HepG2 (cell line): ENCODE results near the gene PMIS2. TPM values are rescaled to one million over a fixed set of nuclear protein-coding genes. Genes with fewer than 3 reads are reported as not detected.

Source experiments
- DNMT1 ChIP-seq: sonication (generic); formaldehyde crosslinking; IDR thresholded peaks from 2 replicates; pipeline ENCODE4 v1.5.1; 2020; ENCODE audit warnings: mild to moderate bottlenecking, missing genetic modification reagents
- KDM2A ChIP-seq: sonication (generic); formaldehyde crosslinking; IDR thresholded peaks from 2 replicates; pipeline ENCODE4 v1.4.0; 2020; ENCODE audit warnings: low read depth, missing genetic modification reagents, borderline replicate concordance
- KDM5B ChIP-seq: sonication (generic); formaldehyde crosslinking; IDR thresholded peaks from 2 replicates; pipeline ENCODE4 v1.4.0; 2020; ENCODE audit warnings: missing genetic modification reagents, mild to moderate bottlenecking, borderline replicate concordance
- KLF9 ChIP-seq: IDR thresholded peaks from 2 replicates; pipeline ENCODE4 v1.6.1; 2016; ENCODE audit warnings: low read depth
- KMT2A ChIP-seq: sonication (generic); formaldehyde crosslinking; IDR thresholded peaks from 2 replicates; pipeline ENCODE4 v1.4.0; 2020; ENCODE audit warnings: missing genetic modification reagents
- NFE2L2 ChIP-seq: fragments of 150-350 bp; IDR thresholded peaks from 2 replicates; pipeline ENCODE4 v1.6.1; 2014; ENCODE audit warnings: low read length
- PAF1 ChIP-seq: IDR thresholded peaks from 2 replicates; pipeline ENCODE4 v1.6.1; 2016; ENCODE audit warnings: missing genetic modification reagents, missing compliant biosample characterization
- PRMT3 ChIP-seq: sonication (generic); formaldehyde crosslinking; IDR thresholded peaks from 2 replicates; pipeline ENCODE4 v1.8.1; 2022; ENCODE audit warnings: low read depth, mild to moderate bottlenecking, moderate library complexity, missing genetic modification reagents, borderline replicate concordance
- RBAK ChIP-seq: sonication (generic); formaldehyde crosslinking; IDR thresholded peaks from 2 replicates; pipeline ENCODE4 v1.5.1; 2020; ENCODE audit warnings: mild to moderate bottlenecking, missing genetic modification reagents
- SMARCC2 ChIP-seq: fragments of 450-650 bp; IDR thresholded peaks from 2 replicates; pipeline ENCODE4 v1.6.1; 2017; ENCODE audit warnings: antibody characterized with exemption, mild to moderate bottlenecking
- SMARCE1 ChIP-seq: fragments of 450-650 bp; IDR thresholded peaks from 2 replicates; pipeline ENCODE4 v1.6.1; 2017; ENCODE audit warnings: borderline replicate concordance
- SRY ChIP-seq: sonication (generic); formaldehyde crosslinking; IDR thresholded peaks from 2 replicates; pipeline ENCODE4 v1.8.0; 2022; ENCODE audit warnings: mild to moderate bottlenecking, missing genetic modification reagents
- STAG1 ChIP-seq: sonication (generic); formaldehyde crosslinking; IDR thresholded peaks from 2 replicates; pipeline ENCODE4 v1.4.0; 2020; ENCODE audit warnings: missing genetic modification reagents
- SUZ12 ChIP-seq: fragments of 150-350 bp; IDR thresholded peaks from 2 replicates; pipeline ENCODE4 v1.6.1; 2014; ENCODE audit warnings: low read depth, low read length
- TIGD3 ChIP-seq: sonication (generic); formaldehyde crosslinking; IDR thresholded peaks from 2 replicates; pipeline ENCODE4 v1.5.1; 2020; ENCODE audit warnings: mild to moderate bottlenecking, missing genetic modification reagents, borderline replicate concordance
- ZNF746 ChIP-seq: sonication (generic); formaldehyde crosslinking; IDR thresholded peaks from 2 replicates; pipeline ENCODE4 v1.8.0; 2022; ENCODE audit warnings: mild to moderate bottlenecking, missing genetic modification reagents
- ZNF781 ChIP-seq: sonication (generic); formaldehyde crosslinking; IDR thresholded peaks from 2 replicates; pipeline ENCODE4 v1.5.1; 2020; ENCODE audit warnings: borderline replicate concordance, mild to moderate bottlenecking, missing genetic modification reagents; ENCODE audit errors: not compliant biosample characterization
- ZNF788 ChIP-seq: sonication (generic); formaldehyde crosslinking; IDR thresholded peaks from 2 replicates; pipeline ENCODE4 v1.5.0; 2020; ENCODE audit warnings: mild to moderate bottlenecking, missing genetic modification reagents, borderline replicate concordance
- ZXDC ChIP-seq: sonication (generic); formaldehyde crosslinking; IDR thresholded peaks from 2 replicates; pipeline ENCODE4 v1.5.0; 2020; ENCODE audit warnings: mild to moderate bottlenecking, missing genetic modification reagents
- polyA plus RNA-seq, 8 experiments: library from polyadenylated mRNA; depleted of rRNA in 3 of 8; stranded (reverse) in 7 of 8; unstranded in 1 of 8; fragments of >200 nt; fragmentation: Illumina TruSeq in 4 of 8; extraction: Trizol in 4 of 8; gene quantifications; 2 replicates each; pipeline versions ENCODE4 v1.2.1 to v1.2.3, GENCODE V29; 2011 to 2016; ENCODE audit warnings: low read depth in 4 of 8, missing spikeins in 1 of 8, mixed read lengths in 1 of 8; ENCODE audit not compliant: insufficient read depth in 1 of 8
- total RNA-seq, 5 experiments: library from RNA; depleted of rRNA; stranded (reverse); fragments of >200 nt; fragmentation: Illumina TruSeq; extraction: Trizol; gene quantifications; 2 replicates each; pipeline ENCODE4 v1.2.3, GENCODE V29; 2016; ENCODE audit warnings: low read depth in 1 of 5
- TF ChIP-seq, protein P1 (sequence below): sonication (generic); formaldehyde crosslinking; IDR thresholded peaks from 2 replicates; pipeline ENCODE4 v1.5.1; 2020; ENCODE audit warnings: mild to moderate bottlenecking, missing genetic modification reagents, borderline replicate concordance

PMIS2 gene
- total and polyA plus RNA-seq, 2 of the 13 experiments (the other 11 are each of a cell fraction or from before 2014, with no cell fraction given), result not detected

DNA sequence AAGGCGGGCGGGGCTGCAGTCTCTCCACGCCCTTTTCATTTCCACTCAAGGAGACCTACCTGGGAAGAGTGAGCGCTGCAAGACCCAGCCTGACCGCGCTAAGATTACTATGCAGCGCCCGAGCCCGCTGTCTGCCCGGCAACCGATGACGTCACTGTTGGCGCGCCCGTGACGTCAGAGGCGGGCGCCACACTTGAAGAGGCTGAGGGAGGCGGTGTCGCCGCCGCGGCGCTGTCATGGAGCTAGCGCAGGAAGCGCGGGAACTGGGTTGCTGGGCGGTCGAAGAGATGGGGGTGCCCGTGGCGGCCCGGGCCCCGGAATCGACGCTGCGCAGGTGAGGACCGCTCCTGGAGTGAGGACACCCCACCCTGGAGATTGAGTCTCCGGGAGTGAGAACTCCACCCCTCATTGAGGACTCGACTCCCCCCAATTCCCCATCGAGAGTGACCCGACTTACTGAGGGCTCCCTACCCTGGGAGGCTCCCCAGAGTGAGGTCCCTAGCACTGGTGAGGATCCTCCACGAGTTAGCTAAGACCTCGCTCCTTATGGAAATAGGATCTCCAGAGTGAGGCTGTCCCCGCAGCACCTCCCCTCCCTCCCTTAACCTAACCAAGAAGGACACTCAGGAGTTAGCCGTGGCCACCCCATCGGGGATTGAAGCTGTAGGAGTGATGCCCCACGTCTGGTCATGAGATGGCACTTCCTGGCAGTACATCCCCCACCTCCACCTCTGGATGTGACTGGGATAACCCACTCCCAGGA lies 26.8 kb downstream of the PMIS2 start, which contains the start of gene HAUS5 (continued):
- TF ChIP-seq TIGD3 (CRISPR knock-in tag), result no peak
- TF ChIP-seq NFE2L2, result no peak
- TF ChIP-seq ZNF746 (CRISPR knock-in tag), result no peak
- peak; percentile 100; the same call in 1 of the 2 replicates for TF ChIP-seq SMARCC2
- peak; percentile 28; the same call in 1 of the 2 replicates for TF ChIP-seq ZNF788 (CRISPR knock-in tag)
- TF ChIP-seq STAG1 (CRISPR knock-in tag), result no peak
- 0 out of 2 replicates have a peak, but pooled peaks have one; percentile 56 for TF ChIP-seq DNMT1 (CRISPR knock-in tag)
- peak; percentile 92 for TF ChIP-seq KDM2A (CRISPR knock-in tag)
- TF ChIP-seq SRY (CRISPR knock-in tag), result no peak
- TF ChIP-seq, protein P1, sequence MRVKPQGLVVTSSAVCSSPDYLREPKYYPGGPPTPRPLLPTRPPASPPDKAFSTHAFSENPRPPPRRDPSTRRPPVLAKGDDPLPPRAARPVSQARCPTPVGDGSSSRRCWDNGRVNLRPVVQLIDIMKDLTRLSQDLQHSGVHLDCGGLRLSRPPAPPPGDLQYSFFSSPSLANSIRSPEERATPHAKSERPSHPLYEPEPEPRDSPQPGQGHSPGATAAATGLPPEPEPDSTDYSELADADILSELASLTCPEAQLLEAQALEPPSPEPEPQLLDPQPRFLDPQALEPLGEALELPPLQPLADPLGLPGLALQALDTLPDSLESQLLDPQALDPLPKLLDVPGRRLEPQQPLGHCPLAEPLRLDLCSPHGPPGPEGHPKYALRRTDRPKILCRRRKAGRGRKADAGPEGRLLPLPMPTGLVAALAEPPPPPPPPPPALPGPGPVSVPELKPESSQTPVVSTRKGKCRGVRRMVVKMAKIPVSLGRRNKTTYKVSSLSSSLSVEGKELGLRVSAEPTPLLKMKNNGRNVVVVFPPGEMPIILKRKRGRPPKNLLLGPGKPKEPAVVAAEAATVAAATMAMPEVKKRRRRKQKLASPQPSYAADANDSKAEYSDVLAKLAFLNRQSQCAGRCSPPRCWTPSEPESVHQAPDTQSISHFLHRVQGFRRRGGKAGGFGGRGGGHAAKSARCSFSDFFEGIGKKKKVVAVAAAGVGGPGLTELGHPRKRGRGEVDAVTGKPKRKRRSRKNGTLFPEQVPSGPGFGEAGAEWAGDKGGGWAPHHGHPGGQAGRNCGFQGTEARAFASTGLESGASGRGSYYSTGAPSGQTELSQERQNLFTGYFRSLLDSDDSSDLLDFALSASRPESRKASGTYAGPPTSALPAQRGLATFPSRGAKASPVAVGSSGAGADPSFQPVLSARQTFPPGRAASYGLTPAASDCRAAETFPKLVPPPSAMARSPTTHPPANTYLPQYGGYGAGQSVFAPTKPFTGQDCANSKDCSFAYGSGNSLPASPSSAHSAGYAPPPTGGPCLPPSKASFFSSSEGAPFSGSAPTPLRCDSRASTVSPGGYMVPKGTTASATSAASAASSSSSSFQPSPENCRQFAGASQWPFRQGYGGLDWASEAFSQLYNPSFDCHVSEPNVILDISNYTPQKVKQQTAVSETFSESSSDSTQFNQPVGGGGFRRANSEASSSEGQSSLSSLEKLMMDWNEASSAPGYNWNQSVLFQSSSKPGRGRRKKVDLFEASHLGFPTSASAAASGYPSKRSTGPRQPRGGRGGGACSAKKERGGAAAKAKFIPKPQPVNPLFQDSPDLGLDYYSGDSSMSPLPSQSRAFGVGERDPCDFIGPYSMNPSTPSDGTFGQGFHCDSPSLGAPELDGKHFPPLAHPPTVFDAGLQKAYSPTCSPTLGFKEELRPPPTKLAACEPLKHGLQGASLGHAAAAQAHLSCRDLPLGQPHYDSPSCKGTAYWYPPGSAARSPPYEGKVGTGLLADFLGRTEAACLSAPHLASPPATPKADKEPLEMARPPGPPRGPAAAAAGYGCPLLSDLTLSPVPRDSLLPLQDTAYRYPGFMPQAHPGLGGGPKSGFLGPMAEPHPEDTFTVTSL (CRISPR knock-in tag), result no peak
- TF ChIP-seq KDM5B (CRISPR knock-in tag), result 0 out of 2 replicates have a peak, but pooled peaks have one; percentile 48
- no peak for TF ChIP-seq SUZ12
- TF ChIP-seq KMT2A (CRISPR knock-in tag), result peak; percentile 87
- no peak for TF ChIP-seq SMARCE1
- TF ChIP-seq PAF1 (CRISPR knock-in tag), result no peak
- TF ChIP-seq ZNF781 (CRISPR knock-in tag), result peak; percentile 35
- TF ChIP-seq RBAK (CRISPR knock-in tag), result no peak
- no peak for TF ChIP-seq PRMT3
- no peak for TF ChIP-seq KLF9 (CRISPR knock-in tag)
- TF ChIP-seq ZXDC, result no peak
